ENCODE results near the gene HEYL.

GRCh38 chr1:39670689-39671088 lies 31.2 kb upstream of the HEYL start:
- TF ChIP-seq CTCF (IDR thresholded peaks at IDR 0.05) = no peak
- no peak for TF ChIP-seq POLR2A (IDR thresholded peaks at IDR 0.05)
